ENCODE measurements around the gene ACBD3. TPM values are rescaled to one million over a fixed set of nuclear protein-coding genes. Genes with fewer than 3 reads are reported as not detected.
A peak's percentile ranks its signal among the peaks of the same experiment; 100 is the strongest.

The ACBD3 gene
- polyA plus RNA-seq, 1 experiment, result 63.0 TPM

GRCh38 chr1:226202246-226202645 is 15.7 kb upstream of the ACBD3 start:
- CTCF ChIA-PET, result interaction anchor here (0.6 to 1.6 kb wide), 4 partner anchors 10 to 183 kb away, joined by 3 to 15 read pairs (median 4); no protein-coding TSS in a partner anchor
- TF ChIP-seq CTCF (IDR thresholded peaks at IDR 0.05; ENCODE audit: low read depth, low read length), result no peak

GRCh38 chr1:226201029-226201593 is 14.6 kb upstream of the ACBD3 start:
- H3K27ac ChIP-seq (ENCODE audit: low read depth, low read length), result no peak overlapping the region
- TF ChIP-seq CTCF (IDR thresholded peaks at IDR 0.05; ENCODE audit: low read depth, low read length), result peak; percentile 53
- ChIA-PET CTCF (interaction anchor here (0.7 to 8.3 kb wide), 5 partner anchors 34 to 136 kb away, joined by 3 to 184 read pairs (median 7); no protein-coding TSS in a partner anchor), POLR2A (no interaction called here)
- DNase-seq (ENCODE audit: low read depth, low spot score), result no peak
- no peak overlapping the region for H3K4me3 ChIP-seq (ENCODE audit: low read depth, low read length)
- H3K9me3 ChIP-seq (ENCODE audit: control insufficient read depth, insufficient read depth, low read length), result no peaks in the 10 kb centered on the region
- peaks cover 6% of the 10 kb centered on the region for H3K27me3 ChIP-seq (ENCODE audit: control insufficient read depth, insufficient read depth, low read length)

More at GRCh38 chr1:226202246-226202645, 15.7 kb upstream of the ACBD3 start:
- no peaks in the 10 kb centered on the region for H3K9me3 ChIP-seq (ENCODE audit: control insufficient read depth, insufficient read depth, low read length)
- H3K27ac ChIP-seq (ENCODE audit: low read depth, low read length), result no peak overlapping the region
- H3K27me3 ChIP-seq (ENCODE audit: control insufficient read depth, insufficient read depth, low read length), result peaks cover 6% of the 10 kb centered on the region
- H3K4me3 ChIP-seq (ENCODE audit: low read depth, low read length), result no peak overlapping the region
- POLR2A ChIA-PET, result no interaction called here
- no peak for DNase-seq (ENCODE audit: low read depth, low spot score)

GRCh38 chr1:226199971-226200370 is 13.4 kb upstream of the ACBD3 start:
- CTCF ChIA-PET, result interaction anchor here (1.0 to 8.3 kb wide), 4 partner anchors 31 to 135 kb away, joined by 3 to 184 read pairs (median 8); no protein-coding TSS in a partner anchor

GRCh38 chr1:226195144-226195543 is 8.6 kb upstream of the ACBD3 start:
- ChIA-PET CTCF (interaction anchor here (1.1 to 8.3 kb wide), 2 partner anchors 70 to 130 kb away, joined by 4 to 184 read pairs; no protein-coding TSS in a partner anchor), POLR2A (no interaction called here)
- no peak for DNase-seq (ENCODE audit: low read depth, low spot score)
- Histone ChIP-seq H3K27ac (ENCODE audit: low read depth, low read length) (no peak overlapping the region), H3K4me3 (ENCODE audit: low read depth, low read length) (no peak overlapping the region), H3K9me3 (ENCODE audit: control insufficient read depth, insufficient read depth, low read length) (no peaks in the 10 kb centered on the region), H3K27me3 (ENCODE audit: control insufficient read depth, insufficient read depth, low read length) (peaks cover 2% of the 10 kb centered on the region)
- TF ChIP-seq CTCF (IDR thresholded peaks at IDR 0.05; ENCODE audit: low read depth, low read length), result no peak

More at GRCh38 chr1:226199971-226200370, 13.4 kb upstream of the ACBD3 start:
- no peak overlapping the region for H3K4me3 ChIP-seq (ENCODE audit: low read depth, low read length)
- H3K9me3 ChIP-seq (ENCODE audit: control insufficient read depth, insufficient read depth, low read length), result no peaks in the 10 kb centered on the region
- DNase-seq (ENCODE audit: low read depth, low spot score), result no peak
- POLR2A ChIA-PET, result no interaction called here
- peaks cover 6% of the 10 kb centered on the region for H3K27me3 ChIP-seq (ENCODE audit: control insufficient read depth, insufficient read depth, low read length)
- H3K27ac ChIP-seq (ENCODE audit: low read depth, low read length), result no peak overlapping the region
- no peak for TF ChIP-seq CTCF (IDR thresholded peaks at IDR 0.05; ENCODE audit: low read depth, low read length)

- POLR2A ChIA-PET, result no interaction called here
- Histone ChIP-seq H3K27ac (ENCODE audit: low read depth, low read length) (no peak overlapping the region), H3K9me3 (ENCODE audit: control insufficient read depth, insufficient read depth, low read length) (no peaks in the 10 kb centered on the region), H3K4me3 (ENCODE audit: low read depth, low read length) (no peak overlapping the region; the same call in 1 of the 2 replicates), H3K27me3 (ENCODE audit: control insufficient read depth, insufficient read depth, low read length) (no peaks in the 10 kb centered on the region)
- TF ChIP-seq CTCF (IDR thresholded peaks at IDR 0.05; ENCODE audit: low read depth, low read length), result no peak
- CTCF ChIA-PET, result no interaction called here
- DNase-seq (ENCODE audit: low read depth, low spot score), result no peak
Observed at GRCh38 chr1:226187380-226187779, 839 bp upstream of the ACBD3 start.

Data from AG04450 (cell line).